Neutrophil (primary cell): ENCODE data around the gene TMEM161A.
"Not testable (repeated sequence)": the region's sequence is repeated elsewhere in the genome, so short reads cannot be mapped to it uniquely, and the experiment has no call there.

ENCODE experiments used
- H3K27ac ChIP-seq: fragments of 200-600 bp; sonication (generic); 2 replicates; pipeline ENCODE4 v1.5.1; 2016; ENCODE audit warnings: mild to moderate bottlenecking, moderate library complexity
- H3K27me3 ChIP-seq: fragments of 200-600 bp; sonication (generic); 2 replicates; pipeline ENCODE4 v1.6.0; 2016; ENCODE audit warnings: mild to moderate bottlenecking
- H3K36me3 ChIP-seq: fragments of 200-600 bp; sonication (generic); 2 replicates; pipeline ENCODE4 v1.5.1; 2017
- H3K4me1 ChIP-seq, 2 experiments: fragments of 200-600 bp in 1 of 2; sonication (generic) in 1 of 2; 1 replicate in 1 of 2; 2 replicates in 1 of 2; pipeline versions ENCODE4 v1.5.1 to v1.6.1; 2013 to 2016; ENCODE audit warnings: low read depth in 1 of 2, low read length in 1 of 2, mild to moderate bottlenecking in 1 of 2, moderate library complexity in 1 of 2; ENCODE audit not compliant: control insufficient read depth in 1 of 2, insufficient read depth in 1 of 2
- H3K4me3 ChIP-seq, 2 experiments: fragments of 200-600 bp in 1 of 2; sonication (generic) in 1 of 2; 1 replicate in 1 of 2; 2 replicates in 1 of 2; pipeline ENCODE4 v1.5.1; 2013 to 2016; ENCODE audit warnings: low read depth in 1 of 2, low read length in 1 of 2, mild to moderate bottlenecking in 1 of 2, moderate library complexity in 1 of 2
- H3K9me3 ChIP-seq: fragments of 200-600 bp; sonication (generic); 2 replicates; pipeline ENCODE4 v1.5.1; 2016
- TF ChIP-seq, protein P1 (sequence below): fragments of 200-600 bp; sonication (generic); IDR thresholded peaks from 2 replicates; pipeline ENCODE4 v1.5.1; 2016; ENCODE audit warnings: antibody characterized with exemption

Gene TMEM161A

DNA sequence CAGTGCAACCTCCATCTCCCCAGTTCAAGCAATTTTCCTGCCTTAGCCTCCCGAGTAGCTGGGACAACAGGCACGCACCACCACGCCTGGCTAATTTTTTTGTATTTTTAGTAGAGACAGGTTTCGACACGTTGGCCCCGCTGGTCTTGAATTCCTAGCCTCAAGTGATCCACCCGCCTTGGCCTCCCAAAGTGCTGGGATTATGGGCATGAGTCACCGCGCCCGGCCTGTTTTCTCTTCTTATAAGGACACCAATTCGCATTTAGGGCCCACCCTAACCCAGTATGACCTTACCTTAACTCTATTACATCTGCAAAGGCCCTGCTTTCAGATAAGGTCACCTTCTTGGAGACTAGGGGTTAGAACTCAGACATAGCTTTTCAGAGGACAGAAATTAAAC is 35.1 kb downstream of the TMEM161A start:
- H3K27ac ChIP-seq = no peak overlapping the region
- TF ChIP-seq, protein P1, sequence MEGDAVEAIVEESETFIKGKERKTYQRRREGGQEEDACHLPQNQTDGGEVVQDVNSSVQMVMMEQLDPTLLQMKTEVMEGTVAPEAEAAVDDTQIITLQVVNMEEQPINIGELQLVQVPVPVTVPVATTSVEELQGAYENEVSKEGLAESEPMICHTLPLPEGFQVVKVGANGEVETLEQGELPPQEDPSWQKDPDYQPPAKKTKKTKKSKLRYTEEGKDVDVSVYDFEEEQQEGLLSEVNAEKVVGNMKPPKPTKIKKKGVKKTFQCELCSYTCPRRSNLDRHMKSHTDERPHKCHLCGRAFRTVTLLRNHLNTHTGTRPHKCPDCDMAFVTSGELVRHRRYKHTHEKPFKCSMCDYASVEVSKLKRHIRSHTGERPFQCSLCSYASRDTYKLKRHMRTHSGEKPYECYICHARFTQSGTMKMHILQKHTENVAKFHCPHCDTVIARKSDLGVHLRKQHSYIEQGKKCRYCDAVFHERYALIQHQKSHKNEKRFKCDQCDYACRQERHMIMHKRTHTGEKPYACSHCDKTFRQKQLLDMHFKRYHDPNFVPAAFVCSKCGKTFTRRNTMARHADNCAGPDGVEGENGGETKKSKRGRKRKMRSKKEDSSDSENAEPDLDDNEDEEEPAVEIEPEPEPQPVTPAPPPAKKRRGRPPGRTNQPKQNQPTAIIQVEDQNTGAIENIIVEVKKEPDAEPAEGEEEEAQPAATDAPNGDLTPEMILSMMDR = no peak
- peaks cover 8% of the 10 kb centered on the region for H3K36me3 ChIP-seq
- no peaks in the 10 kb centered on the region for H3K27me3 ChIP-seq
- no peaks in the 10 kb centered on the region for H3K9me3 ChIP-seq
- no peak overlapping the region for H3K4me3 ChIP-seq
- H3K4me1 ChIP-seq = no peaks in the 10 kb centered on the region

DNA sequence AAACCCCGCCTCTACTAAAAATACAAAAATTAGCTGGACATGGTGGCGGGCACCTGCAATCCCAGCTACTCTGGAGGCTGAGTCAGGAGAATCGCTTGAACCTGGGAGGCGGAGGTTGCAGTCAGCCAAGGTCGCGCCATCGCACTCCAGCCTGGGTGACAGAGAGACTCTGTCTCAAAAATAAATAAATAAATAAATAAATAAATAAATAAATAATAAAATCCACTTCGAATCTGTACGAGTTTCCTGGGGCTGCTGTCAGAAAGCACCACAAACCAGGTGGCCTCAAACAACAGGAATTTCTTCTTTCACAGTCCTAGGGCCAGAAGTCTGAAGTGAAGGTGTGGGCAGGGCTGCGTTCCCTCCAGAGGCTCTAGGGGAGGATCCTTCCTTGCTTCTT is 35.7 kb downstream of the TMEM161A start:
- not testable (repeated sequence) for H3K27me3 ChIP-seq, H3K27ac ChIP-seq, H3K4me3 ChIP-seq, H3K9me3 ChIP-seq, H3K4me1 ChIP-seq
- peaks cover 12% of the 10 kb centered on the region for H3K36me3 ChIP-seq

DNA sequence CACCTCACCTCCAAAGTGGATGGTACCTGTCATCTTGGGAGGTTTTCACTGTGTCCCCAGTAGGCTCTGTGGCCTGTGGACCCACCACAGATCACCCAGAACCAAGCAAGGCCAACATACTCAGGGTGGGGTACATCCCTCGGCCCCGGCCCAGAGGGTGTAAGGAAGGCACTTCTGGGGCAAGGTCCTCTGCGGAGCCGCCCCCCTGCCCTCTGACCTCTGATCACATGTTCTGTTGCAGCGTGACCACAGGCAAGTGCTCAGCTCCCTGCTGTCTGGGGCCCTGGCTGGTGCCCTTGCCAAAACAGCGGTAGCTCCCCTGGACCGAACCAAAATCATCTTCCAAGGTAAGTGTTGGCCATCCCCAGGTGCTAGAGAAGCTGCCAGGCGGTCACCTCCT is 36.7 kb downstream of the TMEM161A start:
- H3K4me1 ChIP-seq = no peaks in the 10 kb centered on the region
- H3K27me3 ChIP-seq = no peaks in the 10 kb centered on the region
- no peaks in the 10 kb centered on the region for H3K9me3 ChIP-seq
- no peak overlapping the region for H3K4me3 ChIP-seq
- peaks cover 19% of the 10 kb centered on the region for H3K36me3 ChIP-seq
- TF ChIP-seq, protein P1 = no peak
- H3K27ac ChIP-seq = no peak overlapping the region

DNA sequence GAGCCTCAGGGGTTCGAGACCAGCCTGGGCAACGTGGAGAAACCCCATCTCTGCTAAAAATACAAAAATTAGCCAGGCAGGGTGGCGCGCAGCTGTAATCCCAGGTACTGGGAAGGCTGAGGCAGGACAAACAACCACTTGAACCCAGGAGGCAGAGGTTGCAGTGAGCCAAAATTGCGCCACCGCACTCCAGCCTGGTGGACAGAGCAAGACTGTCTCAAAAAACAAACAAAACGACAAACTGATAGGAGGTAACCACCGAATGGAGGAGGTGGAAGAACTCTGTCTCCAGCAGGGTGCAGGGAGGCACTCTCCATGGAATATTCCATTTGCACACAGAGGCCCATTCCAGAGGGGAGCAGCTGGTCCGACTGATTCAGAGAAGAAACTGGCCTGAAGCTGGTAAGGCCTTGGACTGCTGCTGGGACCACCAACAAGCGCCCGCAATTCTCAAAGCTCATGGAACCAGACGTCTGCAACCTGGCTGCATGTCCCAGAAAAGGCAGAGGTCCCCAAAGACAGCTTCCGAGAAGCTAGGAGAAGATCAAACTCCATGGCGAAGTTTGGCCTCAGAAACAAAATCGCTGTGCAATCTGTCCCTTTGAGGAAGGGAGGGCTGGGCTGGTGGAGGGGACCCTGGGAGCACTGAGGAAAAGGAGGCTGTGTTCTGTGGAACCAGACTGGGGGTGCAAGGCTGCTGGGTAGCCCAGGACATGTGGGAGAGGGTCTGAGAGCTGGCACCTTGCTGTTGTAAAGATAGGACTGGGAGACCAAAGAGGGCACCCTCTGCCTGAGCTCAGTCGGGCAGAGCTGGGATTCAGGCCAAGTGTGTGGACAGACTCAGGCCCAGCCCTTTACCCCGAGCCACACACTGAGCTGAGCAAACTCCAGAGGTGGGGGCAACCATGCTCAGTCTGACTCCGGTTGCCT is 39.3 kb downstream of the TMEM161A start:
- peaks cover 19% of the 10 kb centered on the region for H3K36me3 ChIP-seq
- H3K4me3 ChIP-seq = no peak overlapping the region
- H3K27me3 ChIP-seq = no peaks in the 10 kb centered on the region
- H3K4me1 ChIP-seq = no peaks in the 10 kb centered on the region
- TF ChIP-seq, protein P1 = no peak
- no peaks in the 10 kb centered on the region for H3K9me3 ChIP-seq
- H3K27ac ChIP-seq = no peak overlapping the region

DNA sequence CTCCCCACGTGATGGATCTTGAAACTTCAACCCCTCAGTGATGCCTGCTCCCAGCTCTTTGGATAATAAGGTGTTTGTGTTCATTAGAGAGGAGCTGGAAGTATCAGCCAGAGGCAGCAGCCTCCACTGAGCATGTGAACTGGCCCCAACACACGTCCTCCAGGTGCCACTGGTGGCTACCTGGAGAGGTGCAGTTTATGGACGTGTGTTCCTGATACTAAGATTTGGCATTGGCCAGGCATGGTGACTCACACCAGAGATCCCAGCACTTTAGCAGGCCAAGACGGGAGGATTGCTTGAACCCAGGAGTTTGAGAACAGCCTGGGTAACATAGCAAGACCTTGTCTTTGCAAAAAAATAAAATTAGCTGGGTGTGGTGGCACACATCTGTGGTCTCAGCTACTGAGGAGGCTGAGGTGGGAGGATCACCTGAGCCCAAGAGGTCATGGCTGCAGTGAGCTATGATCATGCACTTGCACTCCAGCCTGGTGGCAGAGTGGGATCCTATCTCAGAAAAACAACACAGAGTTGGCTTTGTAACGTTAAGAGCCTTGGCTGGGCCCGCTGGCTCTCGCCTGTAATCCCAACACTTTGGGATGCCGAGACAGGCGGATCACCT is 40.1 kb downstream of the TMEM161A start:
- TF ChIP-seq, protein P1 = no peak

More for the DNA sequence above, 40.1 kb downstream of the TMEM161A start:
- peaks cover 19% of the 10 kb centered on the region for H3K36me3 ChIP-seq
- no peaks in the 10 kb centered on the region for H3K27me3 ChIP-seq
- H3K4me1 ChIP-seq = no peaks in the 10 kb centered on the region
- no peak overlapping the region for H3K27ac ChIP-seq
- no peaks in the 10 kb centered on the region for H3K9me3 ChIP-seq
- no peak overlapping the region for H3K4me3 ChIP-seq
